IMR-90 (cell line): ENCODE data around the gene NBPF4. TPM values are rescaled to one million over a fixed set of nuclear protein-coding genes. Genes with fewer than 3 reads are reported as not detected.

Experiments
- polyA plus RNA-seq, 3 experiments: library from polyadenylated mRNA; depleted of rRNA; stranded (reverse); fragments of >200 nt; gene quantifications; 2 replicates each; pipeline ENCODE4 v1.2.3, GENCODE V29; 2012; ENCODE audit warnings: low replicate concordance in 1 of 3
- total RNA-seq: library from RNA; depleted of rRNA; stranded (reverse); fragments of >200 nt; gene quantifications from 2 replicates; pipeline ENCODE4 v1.2.3, GENCODE V29; 2012; rRNA removed

NBPF4 gene
- total and polyA plus RNA-seq, 2 of the 4 experiments (the other 2 are of a cell fraction), result not detected

Other genes with a start within 250 kb of the NBPF4 start
- gene SLC25A24, start 43.7 kb downstream of the NBPF4 start, total RNA-seq, result 20.4 and 45.3 TPM in 2 replicates
- 14.5 and 19.4 TPM in 2 replicates for gene SLC25A24, start 43.7 kb downstream of the NBPF4 start, polyA plus RNA-seq (2012; rRNA removed)
- not detected in 2 replicates for gene NBPF6, start 206.3 kb upstream of the NBPF4 start, total RNA-seq
- not detected in 2 replicates for gene NBPF6, start 206.3 kb upstream of the NBPF4 start, polyA plus RNA-seq (2012; rRNA removed)